T-cell (primary cell): Measurements from ENCODE around the gene TUBB2A. TPM values are rescaled to one million over a fixed set of nuclear protein-coding genes. Genes with fewer than 3 reads are reported as not detected.

Source experiments
- ATAC-seq, 4 experiments: fragments of 200-7000 bp in 3 of 4; fragments of 150-1000 bp in 1 of 4; cut with Tn5 transposase; replicated peaks in 1 of 4; 1 replicate in 3 of 4; 2 replicates in 1 of 4; pipeline ENCODE4 v1.10.0; 2021; ENCODE audit warnings: moderate library complexity in 3 of 4, mild to moderate bottlenecking in 2 of 4, moderate number of reproducible peaks in 1 of 4
- CTCF ChIA-PET, 2 donors: fragments of 300-600 bp; sonication (Branson Sonifier 250); formaldehyde crosslinking; loops; one replicate each; lab custom pipeline; 2022; ENCODE audit warnings: antibody characterized with exemption in 2 of 2; lab: Charles Lee
- POLR2A ChIA-PET, 2 donors: fragments of 300-600 bp; sonication (Branson Sonifier 250); formaldehyde crosslinking; loops; one replicate each; lab custom pipeline; 2022; ENCODE audit warnings: antibody characterized with exemption in 2 of 2; lab: Charles Lee
- DNase-seq, 35 experiments: peaks; one replicate each; pipeline versions ENCODE4 v3.0.0 to v3.0.0-alpha.2; 2013 to 2023
- H3K27ac ChIP-seq: one replicate; pipeline ENCODE4 v1.5.1; 2013; ENCODE audit warnings: low read length
- H3K27me3 ChIP-seq, 2 experiments: replicated peaks in 1 of 2; 1 replicate in 1 of 2; 2 replicates in 1 of 2; pipeline versions ENCODE4 v1.6.1 to v1.7.0; 2013; ENCODE audit warnings: low read length in 1 of 2, mixed read lengths in 1 of 2; ENCODE audit not compliant: control insufficient read depth in 2 of 2, insufficient read depth in 2 of 2; ENCODE audit errors: extremely low read depth in 1 of 2
- H3K36me3 ChIP-seq, 2 donors: 1 replicate in 1 of 2; 2 replicates in 1 of 2; pipeline versions ENCODE4 v1.6.1 to v1.7.0; 2013; ENCODE audit warnings: low read length in 1 of 2; ENCODE audit not compliant: control insufficient read depth in 2 of 2, insufficient read depth in 1 of 2; ENCODE audit errors: extremely low read depth in 1 of 2
- H3K4me1 ChIP-seq, 2 experiments: 1 replicate in 1 of 2; 2 replicates in 1 of 2; pipeline versions ENCODE4 v1.6.1 to v1.7.0; 2013; ENCODE audit warnings: low read length in 2 of 2, mixed read lengths in 1 of 2; ENCODE audit not compliant: insufficient read depth in 2 of 2, control insufficient read depth in 1 of 2; ENCODE audit errors: extremely low read depth in 1 of 2
- H3K4me3 ChIP-seq, 2 donors: 1 replicate in 1 of 2; 2 replicates in 1 of 2; pipeline versions ENCODE4 v1.5.1 to v1.7.0; 2013; ENCODE audit warnings: mild to moderate bottlenecking in 2 of 2, low read length in 1 of 2, moderate library complexity in 1 of 2; ENCODE audit not compliant: control insufficient read depth in 1 of 2; ENCODE audit errors: extremely low read depth in 1 of 2
- H3K9me3 ChIP-seq: 2 replicates; pipeline ENCODE4 v1.7.0; 2013
- H3K27ac Mint-ChIP-seq, 2 donors: one replicate each; pipeline ENCODE4 v1.8.0; 2020 to 2021; ENCODE audit warnings: mild to moderate bottlenecking in 2 of 2, mixed read lengths in 2 of 2
- H3K27me3 Mint-ChIP-seq, 2 donors: one replicate each; pipeline ENCODE4 v1.8.0; 2021 to 2022; ENCODE audit warnings: mixed read lengths in 2 of 2
- H3K36me3 Mint-ChIP-seq: one replicate; pipeline ENCODE4 v1.8.0; 2021; ENCODE audit warnings: mixed read lengths
- H3K4me1 Mint-ChIP-seq, 3 donors: one replicate each; pipeline ENCODE4 v1.8.0; 2020 to 2022; ENCODE audit warnings: mixed read lengths in 3 of 3, mild to moderate bottlenecking in 1 of 3
- H3K4me3 Mint-ChIP-seq, 3 donors: one replicate each; pipeline ENCODE4 v1.8.0; 2020 to 2022; ENCODE audit warnings: mild to moderate bottlenecking in 3 of 3, mixed read lengths in 3 of 3, moderate library complexity in 3 of 3
- H3K9me3 Mint-ChIP-seq, 3 donors: one replicate each; pipeline ENCODE4 v1.8.0; 2020 to 2022; ENCODE audit warnings: mixed read lengths in 3 of 3
- WGBS: methylation state at CpG from one replicate; pipeline ENCODE4 v1.1.5; 2013; ENCODE audit warnings: missing lambda C conversion rate; ENCODE audit not compliant: insufficient coverage; 5-methylcytosine and 5-hydroxymethylcytosine counted together
- total RNA-seq, 35 experiments: library from RNA in 6 of 35; stranded (reverse) in 6 of 35; fragments of 120-200 nt in 1 of 35; gene quantifications; one replicate each; pipeline versions ENCODE4 v1.2.1 to v1.2.4 and lab custom pipeline; 2013 to 2026

TUBB2A gene
- total RNA-seq, 5 donors from 2014 or later (not counting 1 experiment from before 2014, with no cell fraction given): 4.5 to 34.7 (median 9.6) TPM

DNA sequence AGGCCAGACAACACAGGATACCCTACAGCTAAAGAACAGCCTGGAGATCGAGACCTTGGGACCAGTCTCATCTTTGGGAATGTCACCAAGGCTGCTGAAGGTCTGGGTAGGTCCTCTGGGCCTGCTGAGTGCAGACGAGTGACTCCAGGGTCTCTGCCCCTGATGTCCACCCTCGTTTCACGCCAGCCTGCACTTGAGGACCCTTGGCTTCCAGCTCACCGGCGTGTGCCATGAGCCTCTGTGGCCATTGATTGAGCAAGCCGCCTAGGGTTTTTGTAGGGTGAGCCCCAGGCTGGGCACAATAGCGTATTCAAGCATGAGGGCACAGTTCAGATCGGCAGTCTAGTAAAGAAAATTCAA, 34.5 kb downstream of the TUBB2A start:
- POLR2A ChIA-PET: no interaction called here
- H3K27ac Mint-ChIP-seq: no peak overlapping the region
- 94% methylated on average over 7 of the region's 9 CpGs for WGBS
- DNase-seq: no peak
- no peaks in the 10 kb centered on the region for H3K27me3 Mint-ChIP-seq
- H3K4me1 Mint-ChIP-seq: peaks cover 10 to 12% (median 10%) of the 10 kb centered on the region in 3 donors
- Histone ChIP-seq H3K4me3 (no peak overlapping the region), H3K4me1 (peaks cover 0 to 14% of the 10 kb centered on the region in 2 experiments), H3K9me3 (no peaks in the 10 kb centered on the region), H3K27me3 (no peaks in the 10 kb centered on the region), H3K36me3 (no peaks in the 10 kb centered on the region), H3K27ac (no peak overlapping the region)
- no peaks in the 10 kb centered on the region for H3K9me3 Mint-ChIP-seq
- CTCF ChIA-PET: no interaction called here
- no peak for ATAC-seq
- no peaks in the 10 kb centered on the region for H3K36me3 Mint-ChIP-seq
- H3K4me3 Mint-ChIP-seq: no peak overlapping the region

GRCh38 chr6:3120765-3121089, 36.6 kb downstream of the TUBB2A start:
- WGBS: 74% methylated on average over 3 of the region's 5 CpGs
- ChIA-PET CTCF (interaction anchor here (0.6 to 0.7 kb wide), 4 partner anchors 8 to 127 kb away, joined by 3 to 11 read pairs (median 4); no protein-coding TSS in a partner anchor), POLR2A (no interaction called here)
- Histone ChIP-seq H3K27ac (no peak overlapping the region), H3K4me3 (no peak overlapping the region), H3K36me3 (no peaks in the 10 kb centered on the region), H3K4me1 (peaks cover 0 to 11% of the 10 kb centered on the region in 2 experiments), H3K27me3 (no peaks in the 10 kb centered on the region), H3K9me3 (no peaks in the 10 kb centered on the region)
- Mint-ChIP-seq H3K4me1 (peaks cover 15 to 16% (median 16%) of the 10 kb centered on the region in 3 donors), H3K36me3 (no peaks in the 10 kb centered on the region), H3K4me3 (no peak overlapping the region), H3K27ac (no peak overlapping the region), H3K9me3 (no peaks in the 10 kb centered on the region), H3K27me3 (no peaks in the 10 kb centered on the region)
- ATAC-seq (no peak), DNase-seq (no peak)

DNA sequence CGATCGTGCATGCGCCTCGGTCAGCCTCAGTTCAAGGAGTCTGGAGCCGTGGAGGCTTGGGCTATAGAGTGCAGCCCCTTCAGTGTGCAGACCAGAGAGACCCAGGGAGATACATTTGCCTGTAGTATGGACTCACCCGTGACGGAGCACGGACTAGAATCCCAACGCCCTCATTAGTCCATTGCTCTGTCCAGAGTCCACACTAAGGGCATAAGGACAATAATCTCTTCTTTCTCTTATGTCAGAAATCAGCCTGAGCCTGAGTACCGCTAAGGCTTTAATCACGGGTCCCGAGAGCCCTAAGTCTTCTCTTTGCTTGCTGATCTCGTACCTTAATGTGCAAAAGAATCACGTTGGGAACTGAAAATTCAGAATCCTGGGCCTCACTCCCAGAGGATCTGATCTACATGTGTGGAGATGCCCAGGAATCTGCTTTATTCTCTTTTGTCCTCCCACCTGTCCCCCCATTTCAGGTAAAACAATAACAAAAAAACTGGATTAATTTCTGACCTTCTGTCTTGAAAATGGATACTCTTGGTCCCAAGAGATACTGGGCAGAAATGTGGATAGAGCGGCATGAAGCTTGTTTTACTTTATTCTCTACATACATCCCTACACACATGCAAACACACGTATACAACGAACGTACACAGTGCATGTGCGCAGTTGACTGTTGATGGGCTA, 38.2 kb downstream of the TUBB2A start:
- Histone ChIP-seq H3K4me3 (peak overlapping the region; percentile 71 to 79), H3K9me3 (no peaks in the 10 kb centered on the region), H3K4me1 (peaks cover 0 to 11% of the 10 kb centered on the region in 2 experiments), H3K27ac (no peak overlapping the region), H3K36me3 (peaks cover 0 to 11% of the 10 kb centered on the region in 2 donors), H3K27me3 (no peaks in the 10 kb centered on the region)
- ChIA-PET POLR2A (interaction anchor here in 1 of 2 donors (0.7 kb wide), 1 partner anchor 37 kb away, joined by 3 read pairs; no protein-coding TSS in a partner anchor), CTCF (interaction anchor here (0.7 to 1.0 kb wide), 3 partner anchors 16 to 168 kb away, joined by 3 to 4 read pairs (median 3); no protein-coding TSS in a partner anchor)
- Mint-ChIP-seq H3K9me3 (no peaks in the 10 kb centered on the region), H3K27me3 (no peaks in the 10 kb centered on the region), H3K27ac (peak overlapping the region in 1 of 2 donors; percentile 48), H3K4me1 (peaks cover 15 to 16% (median 16%) of the 10 kb centered on the region in 3 donors), H3K36me3 (peaks cover 6% of the 10 kb centered on the region), H3K4me3 (peak overlapping the region; percentile 85 to 89 (median 87))
- WGBS: 6% methylated on average over 14 of the region's 19 CpGs
- DNase-seq (peak in 1 of 35 experiments; percentile 12), ATAC-seq (peak; percentile 24 to 29 (median 24))

GRCh38 chr6:3118353-3119039, 38.8 kb downstream of the TUBB2A start, which contains the start of gene BPHL:
TSS of gene BPHL (plus strand) at chr6:3118711. CDS start at chr6:3118741, 30 bp downstream.
- peak within 1 kb of the TSS; percentile 85 to 89 (median 87) for H3K4me3 Mint-ChIP-seq
- ATAC-seq (peak; percentile 85 to 94 (median 90)), DNase-seq (peak; percentile 91 to 100 (median 99))
- H3K27me3 ChIP-seq: no peaks in the 10 kb centered on the region
- peak within 1 kb of the TSS; percentile 71 to 79 for H3K4me3 ChIP-seq
- H3K36me3 Mint-ChIP-seq: peaks cover 6% of the 10 kb centered on the region
- peaks cover 15 to 16% (median 16%) of the 10 kb centered on the region in 3 donors for H3K4me1 Mint-ChIP-seq
- peak within 1 kb of the TSS; percentile 90 to 91 for H3K27ac Mint-ChIP-seq
- no peaks in the 10 kb centered on the region for H3K9me3 Mint-ChIP-seq
- H3K9me3 ChIP-seq: no peaks in the 10 kb centered on the region
- ChIA-PET POLR2A (interaction anchor here in 1 of 2 donors (0.6 kb wide), 1 partner anchor 11 kb away, joined by 4 read pairs; no protein-coding TSS in a partner anchor), CTCF (interaction anchor here in 1 of 2 donors (0.5 kb wide), 1 partner anchor 39 kb away, joined by 3 read pairs; the partner anchor contains the start of gene TUBB2A)
- H3K36me3 ChIP-seq: peaks cover under 1 to 18% of the 10 kb centered on the region in 2 donors
- H3K4me1 ChIP-seq: peaks cover 0 to 11% of the 10 kb centered on the region in 2 experiments
- under 1% methylated on average over 88 of the region's 89 CpGs for WGBS
- no peaks in the 10 kb centered on the region for H3K27me3 Mint-ChIP-seq
- peak within 1 kb of the TSS; percentile 87 for H3K27ac ChIP-seq

DNA sequence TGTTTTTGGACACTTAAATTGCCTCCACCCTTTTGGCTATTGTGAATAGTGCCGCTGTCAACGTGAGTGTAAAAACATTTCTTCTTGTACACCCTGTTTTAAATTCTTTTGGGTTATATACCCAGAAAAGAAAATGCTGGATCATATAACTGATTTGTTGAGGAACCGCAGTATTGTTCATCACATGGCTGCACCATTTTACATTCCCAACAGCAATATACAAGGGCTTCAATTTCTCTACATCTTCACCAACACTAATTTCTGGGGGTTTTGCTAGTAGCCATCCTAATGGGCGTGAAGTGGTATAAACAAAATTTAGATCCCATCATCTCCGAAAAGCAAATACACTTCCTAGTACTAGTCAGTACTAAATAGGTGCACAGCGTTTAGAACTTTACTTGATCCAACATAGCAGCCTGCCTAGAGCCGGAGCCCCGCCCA, 39.4 kb downstream of the TUBB2A start:
- peaks cover 15 to 16% (median 16%) of the 10 kb centered on the region in 3 donors for H3K4me1 Mint-ChIP-seq
- Histone ChIP-seq H3K4me3 (peak overlapping the region; percentile 71 to 79), H3K4me1 (peaks cover 0 to 11% of the 10 kb centered on the region in 2 experiments), H3K36me3 (peaks cover 2 to 24% of the 10 kb centered on the region in 2 donors), H3K27me3 (no peaks in the 10 kb centered on the region), H3K9me3 (no peaks in the 10 kb centered on the region), H3K27ac (peak overlapping the region; percentile 87)
- no peak for DNase-seq
- CTCF ChIA-PET: interaction anchor here in 1 of 2 donors (0.5 to 0.6 kb wide), 2 partner anchors 39 to 166 kb away, joined by 3 to 5 read pairs; partner anchors contain the start of gene TUBB2A
- no peaks in the 10 kb centered on the region for H3K27me3 Mint-ChIP-seq
- peaks cover 7% of the 10 kb centered on the region for H3K36me3 Mint-ChIP-seq
- peak overlapping the region; percentile 85 to 89 (median 87) for H3K4me3 Mint-ChIP-seq
- H3K27ac Mint-ChIP-seq: peak overlapping the region; percentile 90 to 91
- ATAC-seq: no peak
- POLR2A ChIA-PET: interaction anchor here in 1 of 2 donors (0.6 kb wide), 1 partner anchor 10 kb away, joined by 4 read pairs; no protein-coding TSS in a partner anchor
- WGBS: 0% methylated on average over 4 of the region's 8 CpGs
- no peaks in the 10 kb centered on the region for H3K9me3 Mint-ChIP-seq

- peaks cover 0 to 11% of the 10 kb centered on the region in 2 experiments for H3K4me1 ChIP-seq
- ChIA-PET POLR2A (interaction anchor here in 1 of 2 donors (0.6 kb wide), 1 partner anchor 828 kb away, joined by 3 read pairs; no protein-coding TSS in a partner anchor), CTCF (no interaction called here)
- H3K27ac ChIP-seq: no peak overlapping the region
- H3K4me3 ChIP-seq: no peak overlapping the region
- H3K9me3 Mint-ChIP-seq: no peaks in the 10 kb centered on the region
- H3K36me3 Mint-ChIP-seq: peaks cover 28% of the 10 kb centered on the region
- H3K27me3 ChIP-seq: no peaks in the 10 kb centered on the region
- no peaks in the 10 kb centered on the region for H3K27me3 Mint-ChIP-seq
- no peaks in the 10 kb centered on the region for H3K9me3 ChIP-seq
- H3K27ac Mint-ChIP-seq: no peak overlapping the region
- H3K36me3 ChIP-seq: peaks cover 2 to 54% of the 10 kb centered on the region in 2 donors
- ATAC-seq: no peak
- no peak for DNase-seq
- peaks cover 13% of the 10 kb centered on the region in 3 donors for H3K4me1 Mint-ChIP-seq
- WGBS: 100% methylated on average over 1 of the region's 6 CpGs
- no peak overlapping the region for H3K4me3 Mint-ChIP-seq
Observed at GRCh38 chr6:3114377-3114776, 43.0 kb downstream of the TUBB2A start.
